Measurements from ENCODE around the gene HOXB5.

The HOXB5 gene

DNA sequence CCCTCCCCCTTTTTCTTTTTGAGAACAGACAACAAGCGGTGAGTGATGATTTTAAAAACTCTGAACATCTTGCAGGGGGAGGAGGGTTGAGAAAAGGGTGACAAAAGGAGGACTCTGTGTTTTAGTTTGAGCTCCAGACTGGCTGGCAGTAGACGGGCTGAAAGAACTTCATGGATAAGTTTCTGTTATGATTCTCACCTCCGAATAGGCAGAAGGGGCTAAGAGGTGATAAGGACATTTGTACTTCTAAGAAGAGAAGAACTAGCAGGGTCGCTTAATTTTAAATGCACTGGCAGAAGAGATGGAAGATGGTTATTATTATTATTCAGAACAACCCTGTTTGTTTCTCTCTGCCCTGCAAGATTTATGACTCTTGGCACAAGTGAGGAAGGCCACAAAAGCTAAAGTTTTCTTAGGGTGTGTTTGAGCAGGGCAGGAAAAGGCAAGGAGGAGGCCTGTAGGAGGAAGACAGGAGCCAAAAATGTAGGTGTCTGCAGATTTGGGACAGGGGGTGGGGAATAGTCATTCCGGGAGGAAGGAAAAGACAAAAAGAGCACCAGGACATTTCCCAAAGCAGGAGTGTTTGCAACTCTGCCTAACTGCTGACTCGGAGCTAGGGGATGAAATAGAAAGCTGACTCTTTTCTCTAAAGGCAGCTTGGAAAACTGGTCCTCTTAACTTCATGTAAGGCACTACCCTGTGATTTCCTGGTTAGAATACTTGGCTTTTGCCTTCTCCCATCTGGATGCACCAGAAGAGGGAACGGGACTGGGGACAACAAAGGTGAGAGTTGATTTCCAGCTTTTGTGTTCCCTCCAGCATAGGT is 36.8 kb downstream of the HOXB5 start:
- no peak for TF ChIP-seq EZH2phosphoT487 (IDR thresholded peaks at IDR 0.05; ENCODE audit: borderline replicate concordance)
- TF ChIP-seq, protein P1, sequence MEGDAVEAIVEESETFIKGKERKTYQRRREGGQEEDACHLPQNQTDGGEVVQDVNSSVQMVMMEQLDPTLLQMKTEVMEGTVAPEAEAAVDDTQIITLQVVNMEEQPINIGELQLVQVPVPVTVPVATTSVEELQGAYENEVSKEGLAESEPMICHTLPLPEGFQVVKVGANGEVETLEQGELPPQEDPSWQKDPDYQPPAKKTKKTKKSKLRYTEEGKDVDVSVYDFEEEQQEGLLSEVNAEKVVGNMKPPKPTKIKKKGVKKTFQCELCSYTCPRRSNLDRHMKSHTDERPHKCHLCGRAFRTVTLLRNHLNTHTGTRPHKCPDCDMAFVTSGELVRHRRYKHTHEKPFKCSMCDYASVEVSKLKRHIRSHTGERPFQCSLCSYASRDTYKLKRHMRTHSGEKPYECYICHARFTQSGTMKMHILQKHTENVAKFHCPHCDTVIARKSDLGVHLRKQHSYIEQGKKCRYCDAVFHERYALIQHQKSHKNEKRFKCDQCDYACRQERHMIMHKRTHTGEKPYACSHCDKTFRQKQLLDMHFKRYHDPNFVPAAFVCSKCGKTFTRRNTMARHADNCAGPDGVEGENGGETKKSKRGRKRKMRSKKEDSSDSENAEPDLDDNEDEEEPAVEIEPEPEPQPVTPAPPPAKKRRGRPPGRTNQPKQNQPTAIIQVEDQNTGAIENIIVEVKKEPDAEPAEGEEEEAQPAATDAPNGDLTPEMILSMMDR (conservative IDR thresholded peaks at IDR 0.05; ENCODE audit: low read length), result no peak
- Histone ChIP-seq H3K9me3 (ENCODE audit: insufficient read depth, low read depth, low read length) (no peaks in the 10 kb centered on the region), H3K4me1 (ENCODE audit: insufficient read depth, low read length, poor library complexity, severe bottlenecking) (peaks cover 59% of the 10 kb centered on the region), H3K4me2 (ENCODE audit: low read depth, low read length, poor library complexity, severe bottlenecking) (peak overlapping the region; percentile 30), H3K27me3 (ENCODE audit: insufficient read depth, low read length, poor library complexity, severe bottlenecking) (no peaks in the 10 kb centered on the region), H3F3A (ENCODE audit: low read depth) (no peaks in the 10 kb centered on the region), H4K20me1 (ENCODE audit: insufficient read depth, low read length, poor library complexity, severe bottlenecking) (peaks cover 95% of the 10 kb centered on the region), H3K9me2 (replicated peaks; ENCODE audit: low read depth, low read length) (no peaks in the 10 kb centered on the region), H3K79me2 (ENCODE audit: insufficient read depth, low read length) (peaks cover 100% of the 10 kb centered on the region), H3K4me3 (ENCODE audit: low read length, poor library complexity, severe bottlenecking) (no peak overlapping the region), H3K9ac (ENCODE audit: low read depth, low read length, poor library complexity, severe bottlenecking) (peak overlapping the region; percentile 31), H3K36me3 (ENCODE audit: insufficient read depth, low read length) (peaks cover 90% of the 10 kb centered on the region), H2AFZ (ENCODE audit: low read length) (no peak overlapping the region)

DNA sequence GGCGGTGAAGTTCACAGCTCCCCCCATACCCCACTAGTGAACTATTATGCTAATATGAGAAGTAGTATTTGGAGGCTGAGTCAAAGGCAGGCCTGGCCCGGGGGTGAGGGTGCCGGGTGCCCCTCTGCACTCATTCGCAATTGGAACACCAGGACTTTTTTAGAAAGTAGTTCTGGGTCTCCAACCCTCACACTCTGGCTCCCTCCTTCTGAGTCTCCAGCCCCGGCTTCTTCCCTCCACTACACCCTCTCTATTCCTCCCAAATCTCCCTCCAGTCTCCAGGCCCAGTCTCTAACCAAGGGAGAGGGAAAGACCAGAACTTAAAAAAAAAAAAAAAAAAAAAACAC is 37.4 kb downstream of the HOXB5 start:
- H3K27me3 ChIP-seq (ENCODE audit: insufficient read depth, low read length, poor library complexity, severe bottlenecking), result no peaks in the 10 kb centered on the region
- no peaks in the 10 kb centered on the region for H3K9me3 ChIP-seq (ENCODE audit: insufficient read depth, low read depth, low read length)
- peaks cover 96% of the 10 kb centered on the region for H4K20me1 ChIP-seq (ENCODE audit: insufficient read depth, low read length, poor library complexity, severe bottlenecking)
- no peak overlapping the region for H3K4me3 ChIP-seq (ENCODE audit: low read length, poor library complexity, severe bottlenecking)
- H3K9me2 ChIP-seq (replicated peaks; ENCODE audit: low read depth, low read length), result no peaks in the 10 kb centered on the region
- TF ChIP-seq, protein P1 (conservative IDR thresholded peaks at IDR 0.05; ENCODE audit: low read length), result no peak
- TF ChIP-seq EZH2phosphoT487 (IDR thresholded peaks at IDR 0.05; ENCODE audit: borderline replicate concordance), result no peak
- H3K9ac ChIP-seq (ENCODE audit: low read depth, low read length, poor library complexity, severe bottlenecking), result no peak overlapping the region
- H3F3A ChIP-seq (ENCODE audit: low read depth), result no peaks in the 10 kb centered on the region
- peaks cover 89% of the 10 kb centered on the region for H3K36me3 ChIP-seq (ENCODE audit: insufficient read depth, low read length)
- peak overlapping the region; percentile 30 for H3K4me2 ChIP-seq (ENCODE audit: low read depth, low read length, poor library complexity, severe bottlenecking)
- no peak overlapping the region for H2AFZ ChIP-seq (ENCODE audit: low read length)
- H3K79me2 ChIP-seq (ENCODE audit: insufficient read depth, low read length), result peaks cover 100% of the 10 kb centered on the region
- H3K4me1 ChIP-seq (ENCODE audit: insufficient read depth, low read length, poor library complexity, severe bottlenecking), result peaks cover 53% of the 10 kb centered on the region

DNA sequence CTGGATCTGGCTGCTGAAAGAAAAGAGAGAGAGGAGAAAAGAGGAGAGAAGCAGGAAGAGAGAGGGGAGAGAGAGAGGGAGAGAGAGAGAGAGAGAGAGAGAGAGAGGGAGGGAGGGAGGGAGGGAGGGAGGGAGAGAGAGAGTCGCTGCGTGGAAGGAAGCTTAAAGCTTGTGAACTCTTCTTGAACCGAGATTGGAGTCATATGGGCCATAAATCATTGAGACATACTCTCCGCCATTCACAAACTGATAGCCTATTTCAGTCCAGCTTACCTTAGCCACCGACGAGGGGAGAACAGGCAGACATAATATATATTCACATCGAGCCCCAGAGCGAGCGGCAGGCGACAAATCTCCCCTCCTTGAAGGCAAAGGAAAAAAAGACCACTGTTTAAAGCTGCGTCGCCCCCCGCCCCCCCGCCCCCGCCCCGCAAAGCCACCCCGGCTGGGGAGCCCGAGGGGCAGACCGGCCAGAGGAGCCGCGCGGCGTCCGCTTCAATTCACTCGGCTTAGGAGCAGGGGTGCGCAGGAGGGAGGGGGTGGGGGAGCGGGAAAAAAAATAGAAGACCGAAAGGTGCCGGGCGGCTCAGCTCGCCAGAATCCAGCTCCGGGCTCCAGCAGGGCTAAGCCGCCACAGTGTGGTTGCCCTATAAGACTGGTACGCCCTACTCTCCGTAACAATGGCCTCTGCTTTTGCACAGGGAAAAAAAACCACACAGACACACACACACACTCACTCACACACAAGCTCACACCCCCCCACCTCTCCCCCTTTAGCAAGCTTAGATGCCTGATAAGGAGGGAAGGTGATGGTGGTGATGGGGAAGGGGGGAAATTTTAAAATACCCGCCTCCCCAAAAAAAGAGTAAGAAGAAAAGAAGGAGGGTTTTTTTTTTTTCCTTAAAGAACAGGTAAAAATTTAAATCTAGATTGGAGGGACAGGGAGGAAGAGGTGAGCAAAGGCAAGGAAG is 38.0 kb downstream of the HOXB5 start:
- Histone ChIP-seq H3K9me3 (ENCODE audit: insufficient read depth, low read depth, low read length) (no peaks in the 10 kb centered on the region), H3K4me2 (ENCODE audit: low read depth, low read length, poor library complexity, severe bottlenecking) (peak overlapping the region; percentile 30), H3K4me3 (ENCODE audit: low read length, poor library complexity, severe bottlenecking) (no peak overlapping the region), H3K9me2 (replicated peaks; ENCODE audit: low read depth, low read length) (no peaks in the 10 kb centered on the region), H3F3A (ENCODE audit: low read depth) (no peaks in the 10 kb centered on the region), H4K20me1 (ENCODE audit: insufficient read depth, low read length, poor library complexity, severe bottlenecking) (peaks cover 91% of the 10 kb centered on the region), H3K4me1 (ENCODE audit: insufficient read depth, low read length, poor library complexity, severe bottlenecking) (peaks cover 47% of the 10 kb centered on the region), H3K9ac (ENCODE audit: low read depth, low read length, poor library complexity, severe bottlenecking) (no peak overlapping the region), H2AFZ (ENCODE audit: low read length) (no peak overlapping the region), H3K36me3 (ENCODE audit: insufficient read depth, low read length) (peaks cover 89% of the 10 kb centered on the region), H3K27me3 (ENCODE audit: insufficient read depth, low read length, poor library complexity, severe bottlenecking) (no peaks in the 10 kb centered on the region), H3K79me2 (ENCODE audit: insufficient read depth, low read length) (peaks cover 100% of the 10 kb centered on the region)
- TF ChIP-seq, protein P1 (conservative IDR thresholded peaks at IDR 0.05; ENCODE audit: low read length), result no peak
- TF ChIP-seq EZH2phosphoT487 (IDR thresholded peaks at IDR 0.05; ENCODE audit: borderline replicate concordance), result no peak

All from Loucy (cell line).